Gastrocnemius medialis (tissue), 4 donors: ENCODE results near the gene KIF18A. TPM values are rescaled to one million over a fixed set of nuclear protein-coding genes. Genes with fewer than 3 reads are reported as not detected.
A peak's percentile ranks its signal among the peaks of the same experiment; 100 is the strongest.

Experiments
- ATAC-seq, 2 donors: fragments of 150-250 bp; one replicate each; pipeline ENCODE4 v1.9.1; 2016
- DNase-seq, 2 donors: peaks; one replicate each; pipeline ENCODE4 v3.0.0-alpha.2; 2019
- H3K27ac ChIP-seq, 4 donors: fragments of 200-600 bp; sonication (generic); 1 replicate in 1 of 4; 2 replicates in 3 of 4; pipeline ENCODE4 v1.5.1; 2016 to 2018; ENCODE audit warnings: mild to moderate bottlenecking in 2 of 4, moderate library complexity in 1 of 4
- H3K27me3 ChIP-seq, 3 donors: fragments of 200-600 bp; sonication (generic) in 2 of 3; 1 replicate in 1 of 3; 2 replicates in 2 of 3; pipeline versions ENCODE4 v1.5.1 to v1.6.0; 2016 to 2019; ENCODE audit warnings: mild to moderate bottlenecking in 1 of 3, moderate library complexity in 1 of 3
- H3K36me3 ChIP-seq, 2 donors: fragments of 200-600 bp; sonication (generic) in 1 of 2; one replicate each; pipeline ENCODE4 v1.5.1; 2017 to 2018
- H3K4me1 ChIP-seq, 2 donors: fragments of 200-600 bp; sonication (generic) in 1 of 2; one replicate each; pipeline ENCODE4 v1.5.1; 2016 to 2017; ENCODE audit warnings: mild to moderate bottlenecking in 2 of 2
- H3K4me3 ChIP-seq, 4 donors: fragments of 200-600 bp; sonication (generic) in 3 of 4; 1 replicate in 1 of 4; 2 replicates in 3 of 4; pipeline ENCODE4 v1.5.1; 2016 to 2019; ENCODE audit warnings: mild to moderate bottlenecking in 2 of 4
- H3K9me3 ChIP-seq, 3 donors: fragments of 200-600 bp; sonication (generic) in 2 of 3; 1 replicate in 1 of 3; 2 replicates in 2 of 3; pipeline ENCODE4 v1.5.1; 2016 to 2019
- POLR2A ChIP-seq, 2 donors: fragments of 450-650 bp; IDR thresholded peaks; one replicate each; pipeline ENCODE4 v1.6.1; 2017; ENCODE audit warnings: antibody characterized with exemption in 2 of 2, mild to moderate bottlenecking in 2 of 2, moderate library complexity in 2 of 2
- in situ Hi-C, 4 donors: fragments of 200-750 bp; cut with MboI; loops; one replicate each; pipeline versions ENCODE4 v1.15.0 to v1.8.0; 2017; ENCODE audit warnings: low sequenced_read_pairs in 4 of 4
- intact Hi-C: fragments of 100-400 bp; cut with DNase I; formaldehyde crosslinking; loops from one replicate; pipeline ENCODE4 v1.15.1; 2023; ENCODE audit warnings: low total_unique reads
- total RNA-seq, 4 donors: library from RNA; depleted of rRNA; stranded (reverse); fragments of >200 nt; gene quantifications; one replicate each; pipeline versions ENCODE4 v1.1.0 to v1.2.3, GENCODE V29; 2016
- TF ChIP-seq, protein P1 (sequence below), 5 experiments: fragments of 450-650 bp in 3 of 5; fragments of 200-600 bp in 2 of 5; sonication (generic) in 2 of 5; IDR thresholded peaks in 4 of 5; conservative IDR thresholded peaks in 1 of 5; 1 replicate in 4 of 5; 2 replicates in 1 of 5; pipeline ENCODE4 v1.5.1; 2016 to 2019; ENCODE audit warnings: antibody characterized with exemption in 5 of 5, mild to moderate bottlenecking in 3 of 5, moderate library complexity in 3 of 5

The KIF18A gene
- under 1 TPM; 0.10 to 0.41 (median 0.10) TPM for total RNA-seq

DNA sequence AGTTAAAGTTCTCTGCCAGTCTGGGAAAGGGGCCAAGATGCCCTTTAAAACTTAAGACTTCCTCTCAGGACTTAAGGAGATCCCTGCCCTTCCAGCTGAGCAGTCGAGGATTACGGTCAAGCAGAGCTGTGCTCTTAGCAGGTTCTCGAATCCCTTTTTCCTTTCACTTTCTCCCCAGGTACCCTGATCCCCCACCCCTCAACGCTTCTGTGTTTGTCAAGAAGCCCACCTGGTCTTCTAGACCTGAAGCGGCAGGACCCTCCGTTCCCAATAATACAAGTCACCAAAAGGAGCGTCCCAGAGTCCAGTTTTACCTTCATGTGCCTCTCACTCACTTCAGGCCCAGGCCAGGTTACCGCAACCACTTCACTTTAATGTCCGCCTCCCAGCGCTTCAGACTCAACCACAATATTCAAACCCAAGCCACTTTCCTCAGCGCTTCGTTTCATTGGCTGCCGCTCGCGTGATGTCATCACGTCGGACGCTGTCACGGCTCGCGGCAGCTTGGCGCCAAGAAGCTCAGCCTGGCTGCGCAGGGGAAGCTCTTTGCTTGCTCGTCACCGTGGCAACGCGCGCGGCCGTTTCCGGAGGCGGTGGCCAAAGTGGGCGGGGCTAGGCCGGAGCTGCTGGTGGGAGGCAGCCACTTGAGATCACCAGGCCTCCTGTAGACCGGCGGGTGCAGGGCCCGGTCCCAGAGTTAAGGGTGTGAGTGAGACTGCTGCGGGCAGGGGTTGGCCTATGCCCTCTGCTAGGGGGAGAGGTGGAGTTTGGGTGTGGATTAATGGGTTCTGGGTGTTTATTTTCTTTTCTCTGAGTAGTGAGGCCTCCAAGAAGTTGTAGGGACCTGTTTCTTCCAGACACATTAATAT is at the start of gene KIF18A, which contains the start of gene METTL15:
Gene KIF18A, minus strand, starts transcription at position 407 of the 869 bp plus-strand sequence. CDS start 10,209 bp downstream, outside the sequence.
Gene METTL15, plus strand, starts transcription at position 639 of the 869 bp plus-strand sequence. CDS start 4,947 bp downstream, outside the sequence.
- intact Hi-C loops (loop anchor here (1.0 to 5.0 kb wide), 2 partner anchors 602 to 891 kb away; partner anchors contain the start of gene LIN7C), in situ Hi-C loops (loop anchor here in 1 of 4 donors (25.0 kb wide), 1 partner anchor 596 kb away; the partner anchor contains the start of gene LIN7C)
- peak within 1 kb of the TSS; percentile 79 to 90 (median 82) for H3K27ac ChIP-seq
- DNase-seq (peak; percentile 98 to 99), ATAC-seq (peak; percentile 94 to 97)
- no peaks in the 10 kb centered on the region for H3K36me3 ChIP-seq
- H3K4me3 ChIP-seq, result peak within 1 kb of the TSS; percentile 66 to 89 (median 79)
- no peaks in the 10 kb centered on the region for H3K27me3 ChIP-seq
- H3K9me3 ChIP-seq, result no peaks in the 10 kb centered on the region
- peaks cover 19 to 34% of the 10 kb centered on the region in 2 donors for H3K4me1 ChIP-seq
- TF ChIP-seq, protein P1, sequence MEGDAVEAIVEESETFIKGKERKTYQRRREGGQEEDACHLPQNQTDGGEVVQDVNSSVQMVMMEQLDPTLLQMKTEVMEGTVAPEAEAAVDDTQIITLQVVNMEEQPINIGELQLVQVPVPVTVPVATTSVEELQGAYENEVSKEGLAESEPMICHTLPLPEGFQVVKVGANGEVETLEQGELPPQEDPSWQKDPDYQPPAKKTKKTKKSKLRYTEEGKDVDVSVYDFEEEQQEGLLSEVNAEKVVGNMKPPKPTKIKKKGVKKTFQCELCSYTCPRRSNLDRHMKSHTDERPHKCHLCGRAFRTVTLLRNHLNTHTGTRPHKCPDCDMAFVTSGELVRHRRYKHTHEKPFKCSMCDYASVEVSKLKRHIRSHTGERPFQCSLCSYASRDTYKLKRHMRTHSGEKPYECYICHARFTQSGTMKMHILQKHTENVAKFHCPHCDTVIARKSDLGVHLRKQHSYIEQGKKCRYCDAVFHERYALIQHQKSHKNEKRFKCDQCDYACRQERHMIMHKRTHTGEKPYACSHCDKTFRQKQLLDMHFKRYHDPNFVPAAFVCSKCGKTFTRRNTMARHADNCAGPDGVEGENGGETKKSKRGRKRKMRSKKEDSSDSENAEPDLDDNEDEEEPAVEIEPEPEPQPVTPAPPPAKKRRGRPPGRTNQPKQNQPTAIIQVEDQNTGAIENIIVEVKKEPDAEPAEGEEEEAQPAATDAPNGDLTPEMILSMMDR (IDR thresholded peaks at IDR 0.05 in 4 of 5, conservative IDR thresholded peaks at IDR 0.05 in 1 of 5), result no peak
- peak; percentile 38 to 56 for TF ChIP-seq POLR2A (IDR thresholded peaks at IDR 0.05)

DNA sequence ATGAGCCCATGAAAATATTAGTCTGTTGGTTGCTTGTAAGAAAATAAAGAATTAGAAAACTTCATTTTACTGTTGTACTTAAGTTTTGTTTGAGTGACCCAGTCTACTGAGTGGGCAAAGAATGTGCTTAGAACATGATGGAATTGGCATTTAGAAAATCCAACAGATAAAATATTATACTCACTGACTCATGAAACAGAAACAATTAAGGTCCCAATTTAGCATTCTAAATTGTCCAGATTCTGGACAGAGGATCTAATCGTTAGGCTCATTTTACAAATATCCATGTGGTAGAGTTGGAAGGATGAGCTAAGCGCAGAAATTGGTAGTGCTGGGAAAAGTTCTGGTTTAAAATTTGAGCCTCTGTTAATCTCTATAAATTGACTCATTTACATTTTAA is 45.6 kb upstream of the KIF18A start:
- intact Hi-C loops, result no loop called here

DNA sequence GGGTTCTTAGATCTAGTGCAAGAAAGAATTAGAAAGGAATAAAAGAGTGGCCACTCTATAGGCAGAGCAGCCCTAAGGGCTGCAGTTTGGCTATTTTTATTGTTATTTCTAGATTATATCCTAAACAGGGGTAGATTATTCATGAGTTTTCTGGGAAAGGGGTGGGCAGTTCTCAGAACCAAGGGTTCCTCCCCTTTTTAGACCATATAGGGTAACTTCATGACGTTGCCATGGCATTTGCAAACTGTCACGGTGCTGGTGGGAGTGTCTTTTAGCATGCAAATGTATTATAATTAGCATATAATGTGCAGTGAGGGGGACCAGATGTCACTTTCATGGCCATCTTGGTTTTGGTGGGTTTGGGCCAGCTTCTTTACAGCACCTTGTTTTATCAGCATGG is 44.8 kb upstream of the KIF18A start:
- Histone ChIP-seq H3K9me3 (no peaks in the 10 kb centered on the region), H3K36me3 (no peaks in the 10 kb centered on the region), H3K4me3 (no peak overlapping the region), H3K27ac (no peak overlapping the region), H3K27me3 (no peaks in the 10 kb centered on the region), H3K4me1 (no peaks in the 10 kb centered on the region)
- ATAC-seq (no peak), DNase-seq (no peak)
- TF ChIP-seq, protein P1 (IDR thresholded peaks at IDR 0.05 in 4 of 5, conservative IDR thresholded peaks at IDR 0.05 in 1 of 5), result no peak
- no peak for TF ChIP-seq POLR2A (IDR thresholded peaks at IDR 0.05)
- intact Hi-C loops, result no loop called here
- in situ Hi-C loops, result no loop called here

More for the DNA sequence above, 45.6 kb upstream of the KIF18A start:
- Histone ChIP-seq H3K27ac (no peak overlapping the region), H3K27me3 (no peaks in the 10 kb centered on the region), H3K9me3 (no peaks in the 10 kb centered on the region), H3K4me1 (no peaks in the 10 kb centered on the region), H3K4me3 (no peak overlapping the region), H3K36me3 (peaks cover 0 to 6% of the 10 kb centered on the region in 2 donors)
- DNase-seq (no peak), ATAC-seq (no peak)
- in situ Hi-C loops, result no loop called here
- TF ChIP-seq POLR2A (IDR thresholded peaks at IDR 0.05), result no peak
- TF ChIP-seq, protein P1 (IDR thresholded peaks at IDR 0.05 in 4 of 5, conservative IDR thresholded peaks at IDR 0.05 in 1 of 5), result no peak

DNA sequence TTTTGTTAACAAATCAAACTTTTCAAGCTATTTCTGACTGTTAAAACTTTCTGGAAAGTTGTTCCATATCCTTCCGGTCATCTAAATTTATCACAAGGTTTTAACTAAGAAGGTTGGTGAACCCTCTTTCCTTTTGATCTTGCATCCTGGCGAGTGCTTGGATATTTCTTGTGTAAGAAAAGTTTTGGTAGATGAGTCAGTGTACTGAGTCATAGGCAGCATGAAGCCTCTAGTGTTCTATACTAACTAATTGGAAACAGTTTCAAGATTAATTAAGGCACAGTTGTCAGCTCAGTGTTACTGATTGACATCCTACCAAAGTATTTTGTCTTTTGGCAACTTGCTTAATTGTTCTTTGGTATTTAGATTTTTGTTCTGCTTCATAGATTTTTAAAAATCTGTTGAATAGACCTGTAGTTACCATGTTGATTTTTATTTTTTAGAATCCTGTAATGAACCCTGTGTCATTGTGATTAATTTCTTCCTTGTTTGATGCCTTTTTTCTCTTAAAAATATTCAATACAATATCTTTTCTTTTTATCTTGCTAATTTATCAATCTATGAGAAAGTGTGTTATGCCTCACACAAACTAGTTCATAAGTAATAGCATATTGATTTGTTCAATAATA is 38.3 kb upstream of the KIF18A start:
- TF ChIP-seq POLR2A (IDR thresholded peaks at IDR 0.05), result no peak
- TF ChIP-seq, protein P1 (IDR thresholded peaks at IDR 0.05 in 4 of 5, conservative IDR thresholded peaks at IDR 0.05 in 1 of 5), result no peak
- intact Hi-C loops (no loop called here), in situ Hi-C loops (no loop called here)
- H3K27me3 ChIP-seq, result no peaks in the 10 kb centered on the region
- DNase-seq, result no peak
- H3K4me3 ChIP-seq, result no peak overlapping the region
- no peaks in the 10 kb centered on the region for H3K4me1 ChIP-seq
- H3K9me3 ChIP-seq, result no peaks in the 10 kb centered on the region
- peak in 1 of 2 donors; percentile 79 for ATAC-seq
- no peaks in the 10 kb centered on the region for H3K36me3 ChIP-seq
- no peak overlapping the region for H3K27ac ChIP-seq
